Testis (tissue), 2 donors: ENCODE results near the gene AGPAT1.
"Not testable (repeated sequence)": the region's sequence is repeated elsewhere in the genome, so short reads cannot be mapped to it uniquely, and the experiment has no call there.

Source experiments
- POLR2A ChIP-seq: fragments of 450-650 bp; IDR thresholded peaks from one replicate; pipeline ENCODE4 v1.6.1; 2017; ENCODE audit warnings: antibody characterized with exemption, mild to moderate bottlenecking, moderate library complexity
- TF ChIP-seq, protein P1 (sequence below), 3 experiments: fragments of 450-650 bp in 2 of 3; fragments of 200-600 bp in 1 of 3; sonication (generic) in 1 of 3; IDR thresholded peaks; one replicate each; pipeline ENCODE4 v1.5.1; 2016 to 2019; ENCODE audit warnings: antibody characterized with exemption in 3 of 3, mild to moderate bottlenecking in 2 of 3, moderate library complexity in 1 of 3

DNA sequence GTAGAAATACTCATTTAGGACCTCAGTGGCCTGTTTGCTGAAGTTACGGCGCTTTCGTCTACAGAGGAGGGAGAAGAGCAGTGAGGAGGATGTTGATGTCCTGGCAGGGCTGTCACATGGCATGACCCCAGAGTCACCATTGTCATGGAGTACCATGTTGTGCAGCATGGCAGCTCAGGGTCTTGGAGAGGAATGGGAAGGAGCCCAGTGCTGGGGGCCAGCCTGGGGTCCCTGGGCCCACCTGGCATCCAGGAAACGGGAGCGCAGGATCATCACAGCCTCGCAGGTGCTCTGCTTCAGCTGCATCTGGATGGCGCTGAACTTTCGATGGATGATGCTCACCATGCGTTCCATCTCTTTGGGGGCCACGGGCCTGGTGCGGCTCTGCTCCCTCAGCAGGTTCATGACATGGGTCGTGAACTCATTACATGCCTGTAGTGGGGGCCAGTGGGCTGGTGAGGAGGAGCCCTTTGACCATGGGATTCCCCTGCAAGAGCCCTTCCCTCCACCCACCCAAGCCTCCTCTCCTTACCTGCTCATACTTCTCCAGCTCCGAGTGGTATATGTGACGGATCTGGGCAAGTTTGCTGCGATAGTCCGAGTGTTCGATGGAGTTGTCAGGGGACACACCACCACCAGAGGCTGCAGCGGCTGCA, 12.0 kb upstream of the AGPAT1 start:
- TF ChIP-seq, protein P1, sequence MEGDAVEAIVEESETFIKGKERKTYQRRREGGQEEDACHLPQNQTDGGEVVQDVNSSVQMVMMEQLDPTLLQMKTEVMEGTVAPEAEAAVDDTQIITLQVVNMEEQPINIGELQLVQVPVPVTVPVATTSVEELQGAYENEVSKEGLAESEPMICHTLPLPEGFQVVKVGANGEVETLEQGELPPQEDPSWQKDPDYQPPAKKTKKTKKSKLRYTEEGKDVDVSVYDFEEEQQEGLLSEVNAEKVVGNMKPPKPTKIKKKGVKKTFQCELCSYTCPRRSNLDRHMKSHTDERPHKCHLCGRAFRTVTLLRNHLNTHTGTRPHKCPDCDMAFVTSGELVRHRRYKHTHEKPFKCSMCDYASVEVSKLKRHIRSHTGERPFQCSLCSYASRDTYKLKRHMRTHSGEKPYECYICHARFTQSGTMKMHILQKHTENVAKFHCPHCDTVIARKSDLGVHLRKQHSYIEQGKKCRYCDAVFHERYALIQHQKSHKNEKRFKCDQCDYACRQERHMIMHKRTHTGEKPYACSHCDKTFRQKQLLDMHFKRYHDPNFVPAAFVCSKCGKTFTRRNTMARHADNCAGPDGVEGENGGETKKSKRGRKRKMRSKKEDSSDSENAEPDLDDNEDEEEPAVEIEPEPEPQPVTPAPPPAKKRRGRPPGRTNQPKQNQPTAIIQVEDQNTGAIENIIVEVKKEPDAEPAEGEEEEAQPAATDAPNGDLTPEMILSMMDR (IDR thresholded peaks at IDR 0.05), result not testable (repeated sequence)
- not testable (repeated sequence) for TF ChIP-seq POLR2A
